Measurements from ENCODE around the gene MACROD2. TPM values are rescaled to one million over a fixed set of nuclear protein-coding genes. Genes with fewer than 3 reads are reported as not detected.

The MACROD2 gene
- total RNA-seq, 1 donor from 2014 or later, result 1.6 TPM

DNA sequence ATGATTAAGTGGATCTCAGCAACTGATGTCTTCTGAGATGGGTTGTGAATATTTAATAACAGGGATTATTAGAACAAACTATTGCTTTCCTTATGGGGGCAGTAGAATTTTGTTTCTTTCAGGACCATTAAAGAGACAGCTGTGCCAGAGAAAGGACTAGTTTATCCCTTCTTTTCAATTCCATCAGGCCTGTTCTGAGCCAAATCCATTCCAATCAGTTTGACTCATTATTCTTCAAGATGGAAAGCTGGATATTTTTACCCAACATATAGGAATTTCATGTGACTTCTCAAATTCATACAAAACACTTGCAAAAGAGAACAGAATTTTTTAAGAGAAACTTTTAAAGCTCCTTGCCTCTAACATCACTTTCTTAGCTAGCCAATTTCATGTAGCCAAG is 1064.1 kb downstream of the MACROD2 start:
- no peak for DNase-seq (ENCODE audit: low spot score)
- intact Hi-C loops (cut with DNase I), result no loop called here

DNA sequence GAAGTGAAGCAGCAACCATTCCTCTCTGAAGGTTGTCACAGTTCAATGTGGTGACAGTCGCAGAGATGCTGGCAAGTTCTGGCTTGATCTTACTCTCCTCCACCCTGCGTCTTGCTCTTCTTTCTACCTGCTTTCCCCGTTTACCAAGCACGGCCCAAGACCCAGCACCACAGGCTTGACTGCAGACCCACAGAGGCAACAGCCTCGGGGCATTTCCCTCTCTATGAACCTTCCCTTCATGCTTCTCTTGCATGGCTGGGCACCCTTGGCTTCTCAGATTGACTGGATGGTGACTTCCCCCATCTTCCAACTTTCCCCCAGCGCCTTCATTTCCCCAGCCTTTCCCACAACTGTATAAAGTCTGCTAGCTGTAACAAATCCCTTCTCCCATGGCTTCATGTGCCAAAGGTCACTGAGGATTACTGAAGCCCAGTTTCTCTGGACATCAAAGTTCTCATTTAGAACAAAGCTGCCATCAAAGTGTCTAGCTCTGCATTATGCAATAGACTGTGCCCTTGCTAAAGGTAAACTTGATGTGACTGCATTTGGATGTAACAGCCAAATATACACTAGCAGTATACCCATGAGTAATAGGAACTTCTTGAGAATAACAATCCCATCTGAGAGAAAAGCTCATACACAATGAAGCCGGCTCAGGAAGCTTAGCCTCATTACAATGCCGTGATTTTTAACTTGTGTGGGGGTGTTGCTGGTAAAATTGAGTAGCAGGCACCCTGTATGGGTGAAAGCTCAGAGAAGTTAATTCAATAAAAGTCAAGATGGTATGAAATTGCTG is 1065.1 kb downstream of the MACROD2 start:
- intact Hi-C loops (cut with DNase I), result no loop called here
- no peak for DNase-seq (ENCODE audit: low spot score)

- intact Hi-C loops (cut with DNase I), result no loop called here
These were observed 1065.7 kb downstream of the MACROD2 start for GRCh38 chr20:15061061-15061430.

GRCh38 chr20:15061955-15062354 is 1066.6 kb downstream of the MACROD2 start:
- DNase-seq (ENCODE audit: low spot score), result no peak
- intact Hi-C loops (cut with DNase I), result no loop called here

More at GRCh38 chr20:15061061-15061430, 1065.7 kb downstream of the MACROD2 start:
- DNase-seq (ENCODE audit: low spot score), result no peak

DNA sequence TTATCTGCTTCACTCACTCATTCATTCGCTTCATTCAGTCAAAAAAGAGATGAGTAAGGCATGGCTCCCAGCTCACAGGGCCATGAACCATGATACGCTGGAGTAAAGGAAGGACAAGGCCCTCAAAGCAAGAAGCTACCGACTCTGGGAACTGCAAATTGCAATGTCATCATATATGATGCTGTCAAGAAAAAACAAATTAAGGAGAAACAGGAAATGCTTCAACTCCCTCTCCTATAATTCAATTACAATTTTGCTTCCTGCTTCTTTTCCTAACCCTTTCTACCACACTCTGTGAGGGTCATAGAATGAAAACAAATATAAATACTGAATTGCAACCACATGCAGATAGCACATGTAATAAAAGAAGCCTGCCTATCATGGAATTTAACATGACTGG is 1067.8 kb downstream of the MACROD2 start:
- intact Hi-C loops (cut with DNase I), result no loop called here
- DNase-seq (ENCODE audit: low spot score), result no peak

DNA sequence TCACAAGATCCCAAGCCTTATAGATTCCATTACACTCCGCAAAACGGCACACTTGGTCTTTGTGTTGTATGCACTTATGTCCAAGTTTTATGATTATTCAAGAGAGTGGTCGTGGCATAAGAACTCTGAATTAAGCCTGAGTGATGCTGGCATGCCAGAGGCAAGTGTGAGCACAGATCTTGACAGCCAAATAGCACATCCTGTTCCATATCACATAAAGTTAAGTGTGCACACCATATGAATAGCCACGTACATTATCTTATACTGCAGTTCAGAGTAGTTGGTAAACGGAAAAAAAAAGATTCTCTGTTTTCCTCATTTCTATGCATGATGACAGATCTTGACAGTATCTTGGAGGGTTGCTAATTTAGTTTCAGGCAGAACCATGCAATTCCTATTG is 1069.4 kb downstream of the MACROD2 start:
- intact Hi-C loops (cut with DNase I), result no loop called here
- no peak for DNase-seq (ENCODE audit: low spot score)

DNA sequence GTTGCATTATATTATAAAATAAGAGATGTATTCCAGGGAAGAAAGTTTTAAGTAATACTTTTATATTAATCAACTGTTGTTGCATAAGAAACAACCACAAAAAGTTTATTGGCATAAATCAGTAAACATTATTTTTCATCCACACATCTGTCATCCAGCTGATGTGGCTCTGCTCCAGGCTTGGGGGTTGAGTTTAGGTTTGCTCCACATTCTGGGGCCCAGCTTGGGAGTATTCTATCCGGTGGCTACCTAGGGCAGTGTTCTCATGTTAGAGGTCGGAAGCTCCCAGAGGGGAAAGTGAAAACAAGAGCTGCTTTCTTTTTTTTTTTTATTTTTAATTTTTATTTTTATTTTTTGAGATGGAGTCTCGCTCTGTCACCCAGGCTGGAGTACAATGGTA is 1070.5 kb downstream of the MACROD2 start:
- DNase-seq (ENCODE audit: low spot score), result no peak
- intact Hi-C loops (cut with DNase I), result no loop called here

GRCh38 chr20:15068486-15068885 is 1073.2 kb downstream of the MACROD2 start:
- intact Hi-C loops (cut with DNase I), result no loop called here
- no peak for DNase-seq (ENCODE audit: low spot score)

GRCh38 chr20:15069355-15069754 is 1074.0 kb downstream of the MACROD2 start:
- no peak for DNase-seq (ENCODE audit: low spot score)

GRCh38 chr20:15071085-15071808 is 1075.9 kb downstream of the MACROD2 start:
- no peak for DNase-seq (ENCODE audit: low spot score)
- intact Hi-C loops (cut with DNase I), result no loop called here

More at GRCh38 chr20:15069355-15069754, 1074.0 kb downstream of the MACROD2 start:
- intact Hi-C loops (cut with DNase I), result no loop called here

DNA sequence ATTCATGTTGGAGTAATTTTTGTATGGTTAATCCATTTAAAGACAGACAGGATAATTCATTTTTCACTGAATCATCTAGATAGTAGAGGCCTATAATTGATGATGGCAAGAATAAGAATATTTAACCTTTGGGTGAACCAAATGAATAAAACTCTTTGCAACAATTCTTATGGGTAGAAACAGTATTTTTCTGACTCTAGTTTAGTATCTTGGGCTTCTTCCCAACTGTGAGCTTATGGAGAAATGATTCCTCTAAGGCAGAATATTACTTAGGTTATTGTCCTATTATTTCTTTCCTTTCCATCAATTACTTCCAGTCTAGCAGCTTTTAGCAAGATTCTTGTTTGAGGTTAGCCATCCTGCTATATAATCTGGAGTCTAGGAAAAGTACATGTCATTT is 1077.0 kb downstream of the MACROD2 start:
- DNase-seq (ENCODE audit: low spot score), result no peak
- intact Hi-C loops (cut with DNase I), result no loop called here

DNA sequence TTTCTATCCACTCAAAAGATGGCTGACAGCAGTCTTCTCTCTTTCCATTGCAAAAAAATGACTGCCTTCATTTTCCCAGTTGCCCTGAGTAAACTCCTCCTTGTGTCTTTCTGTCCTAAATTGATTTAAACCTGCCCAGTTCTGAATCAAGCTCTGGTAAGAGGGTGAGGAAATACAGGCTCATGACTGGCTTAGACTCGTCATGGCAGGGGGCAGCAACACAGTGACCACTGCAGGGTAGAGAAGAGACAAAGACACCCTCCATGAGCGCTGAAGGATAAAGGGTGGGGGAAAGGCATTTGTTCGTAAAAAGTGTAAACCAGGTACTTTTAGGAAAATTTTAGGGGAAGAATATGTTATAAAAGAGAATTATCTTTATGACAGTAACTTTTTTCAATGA is 1080.3 kb downstream of the MACROD2 start:
- intact Hi-C loops (cut with DNase I), result no loop called here
- no peak for DNase-seq (ENCODE audit: low spot score)

- DNase-seq (ENCODE audit: low spot score), result no peak
- intact Hi-C loops (cut with DNase I), result no loop called here
These were observed 1081.5 kb downstream of the MACROD2 start for GRCh38 chr20:15076785-15077184.

- intact Hi-C loops (cut with DNase I), result no loop called here
These were observed 1082.5 kb downstream of the MACROD2 start for GRCh38 chr20:15077733-15078250.

DNA sequence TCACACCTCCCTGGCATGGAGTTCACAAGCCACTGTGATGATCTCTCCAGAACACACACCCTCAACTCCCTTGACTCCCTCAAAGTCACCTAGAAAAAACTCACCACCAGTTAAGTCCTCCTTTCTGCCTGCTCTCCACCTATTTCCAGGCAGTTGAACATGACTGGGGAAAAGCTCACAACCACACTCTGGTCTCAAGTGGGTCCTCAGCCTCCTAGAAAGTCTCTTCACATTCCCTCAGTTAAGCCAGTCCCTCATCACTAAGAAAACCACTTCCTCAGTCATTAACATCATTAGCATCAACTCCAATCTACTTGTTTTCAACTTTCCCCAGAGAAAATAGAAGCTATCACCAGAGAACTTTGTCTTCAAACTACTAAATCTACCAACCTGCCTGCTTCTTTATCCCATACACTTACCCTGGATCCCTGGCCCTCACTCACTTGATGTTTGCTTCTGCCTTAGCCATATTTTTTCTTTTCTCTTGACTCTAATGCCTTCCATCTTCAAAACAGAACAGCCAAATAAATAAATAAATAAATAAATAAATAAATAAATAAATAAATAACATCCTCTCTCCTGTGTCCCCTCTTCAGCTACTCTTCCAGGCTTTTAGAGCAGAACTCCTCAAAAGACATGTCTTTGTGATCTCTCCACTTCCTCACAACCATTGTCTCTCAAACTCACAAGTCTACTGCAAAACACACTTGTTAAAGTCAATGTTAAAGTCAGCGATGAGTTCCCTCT is 1084.5 kb downstream of the MACROD2 start:
- DNase-seq (ENCODE audit: low spot score), result no peak
- intact Hi-C loops (cut with DNase I), result no loop called here

More at GRCh38 chr20:15077733-15078250, 1082.5 kb downstream of the MACROD2 start:
- DNase-seq (ENCODE audit: low spot score), result no peak

DNA sequence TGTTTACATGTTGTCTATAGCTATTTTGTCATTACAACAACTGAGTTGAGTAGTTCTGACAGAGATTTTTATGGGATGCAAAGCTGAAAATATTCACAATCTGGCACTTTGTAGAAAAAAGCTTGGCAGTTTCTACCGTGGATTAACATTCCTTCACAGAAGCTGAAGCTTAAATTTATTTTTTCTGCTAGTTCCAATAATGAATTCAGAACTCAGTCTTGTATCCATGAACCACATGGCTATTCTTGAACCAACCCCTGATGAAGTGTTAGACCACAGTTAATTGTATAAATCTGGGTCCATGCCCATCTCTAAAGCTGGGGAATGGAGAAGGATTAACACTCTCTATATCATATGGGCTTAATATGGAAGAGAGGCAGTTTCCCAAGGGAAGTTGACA is 1085.9 kb downstream of the MACROD2 start:
- intact Hi-C loops (cut with DNase I), result no loop called here
- DNase-seq (ENCODE audit: low spot score), result no peak

- no peak for DNase-seq (ENCODE audit: low spot score)
- intact Hi-C loops (cut with DNase I), result no loop called here
These were observed 1096.2 kb downstream of the MACROD2 start for GRCh38 chr20:15091421-15092037.

GRCh38 chr20:15098351-15098750 is 1103.0 kb downstream of the MACROD2 start:
- DNase-seq (ENCODE audit: low spot score), result no peak
- intact Hi-C loops (cut with DNase I), result no loop called here

DNA sequence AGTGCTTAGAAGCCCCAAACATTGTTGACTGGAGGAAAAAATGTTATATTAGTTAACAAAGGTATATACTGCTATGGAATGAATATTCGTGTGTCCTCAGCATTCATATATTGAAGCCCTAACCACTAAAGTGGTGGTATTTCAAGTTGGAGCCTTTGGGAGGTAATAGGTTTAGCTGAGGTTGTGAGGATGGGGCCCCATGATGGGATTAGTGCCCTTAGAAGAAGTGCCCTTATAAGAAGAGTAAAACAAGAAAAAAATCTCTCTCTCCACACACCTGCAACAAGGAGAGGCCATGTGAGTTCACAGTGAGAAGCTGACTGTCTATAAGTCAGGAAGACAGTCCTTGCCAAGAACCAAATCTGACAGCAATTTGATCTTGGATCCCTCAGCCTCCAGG is 1103.8 kb downstream of the MACROD2 start:
- no peak for DNase-seq (ENCODE audit: low spot score)
- intact Hi-C loops (cut with DNase I), result no loop called here
